PC-9 (cell line): Measurements from ENCODE around the gene ST3GAL2. TPM values are rescaled to one million over a fixed set of nuclear protein-coding genes. Genes with fewer than 3 reads are reported as not detected.
"Not testable (repeated sequence)": the region's sequence is repeated elsewhere in the genome, so short reads cannot be mapped to it uniquely, and the experiment has no call there.

Experiments used
- BruUV-seq: library from RNA; stranded (reverse); fragments of 400-500 nt; replicated peaks from 2 replicates; lab custom pipeline; 2021; lab: Mats Ljungman, UMichigan
- CTCF ChIA-PET: fragments of 300-600 bp; sonication (Branson Sonifier 250); formaldehyde crosslinking; loops from one replicate; lab custom pipeline; 2022; ENCODE audit warnings: antibody characterized with exemption; lab: Charles Lee
- POLR2A ChIA-PET: fragments of 300-600 bp; sonication (Branson Sonifier 250); formaldehyde crosslinking; loops from one replicate; lab custom pipeline; 2022; ENCODE audit warnings: antibody characterized with exemption; ENCODE audit not compliant: unreplicated experiment; lab: Charles Lee
- DNase-seq, 2 experiments: peaks; one replicate each; pipeline versions ENCODE4 v3.0.0 to v3.0.0-alpha.2; 2015 to 2022; ENCODE audit warnings: mixed read lengths in 1 of 2
- H2AFZ ChIP-seq: fragments of 200-600 bp; sonication (generic); 2 replicates; pipeline ENCODE4 v1.8.1; 2017; ENCODE audit warnings: antibody characterized with exemption
- H3F3A ChIP-seq: fragments of 200-600 bp; sonication (generic); 2 replicates; pipeline ENCODE4 v1.8.1; 2017; ENCODE audit warnings: antibody characterized with exemption, mild to moderate bottlenecking, low read depth; ENCODE audit not compliant: insufficient read depth
- H3K27ac ChIP-seq: fragments of 200-600 bp; sonication (generic); 2 replicates; pipeline ENCODE4 v1.6.1; 2016; ENCODE audit warnings: mixed run types
- H3K27me3 ChIP-seq: fragments of 200-600 bp; sonication (generic); 2 replicates; pipeline ENCODE4 v1.6.1; 2016; ENCODE audit warnings: low read depth, mixed run types; ENCODE audit not compliant: insufficient read depth
- H3K36me3 ChIP-seq: fragments of 200-600 bp; sonication (generic); 2 replicates; pipeline ENCODE4 v1.6.1; 2016; ENCODE audit warnings: low read depth, mixed run types
- H3K4me1 ChIP-seq: fragments of 200-600 bp; sonication (generic); replicated peaks from 2 replicates; pipeline ENCODE4 v1.6.1; 2016; ENCODE audit warnings: mixed run types; ENCODE audit not compliant: insufficient read depth
- H3K4me2 ChIP-seq: fragments of 200-600 bp; sonication (generic); 2 replicates; pipeline ENCODE4 v1.6.1; 2017; ENCODE audit warnings: mixed run types
- H3K4me3 ChIP-seq: fragments of 200-600 bp; sonication (generic); 2 replicates; pipeline ENCODE4 v1.6.1; 2016; ENCODE audit warnings: mixed run types
- H3K79me2 ChIP-seq: fragments of 200-600 bp; sonication (generic); 2 replicates; pipeline ENCODE4 v1.6.1; 2017; ENCODE audit warnings: low read depth, mixed run types
- H3K9me2 ChIP-seq: fragments of 200-600 bp; sonication (generic); 2 replicates; pipeline ENCODE4 v1.8.1; 2017; ENCODE audit warnings: mild to moderate bottlenecking; ENCODE audit not compliant: insufficient read depth
- H3K9me3 ChIP-seq: fragments of 200-600 bp; sonication (generic); 2 replicates; pipeline ENCODE4 v1.8.1; 2016; ENCODE audit warnings: low read depth; ENCODE audit not compliant: insufficient read depth
- H4K20me1 ChIP-seq: fragments of 200-600 bp; sonication (generic); 2 replicates; pipeline ENCODE4 v1.8.1; 2017; ENCODE audit not compliant: insufficient read depth
- EZH2 ChIP-seq: fragments of 200-600 bp; sonication (generic); IDR thresholded peaks from 2 replicates; pipeline ENCODE4 v1.8.0; 2017; ENCODE audit warnings: antibody characterized with exemption, low read depth
- intact Hi-C: fragments of 100-400 bp; cut with micrococcal nuclease; formaldehyde crosslinking; loops from one replicate; pipeline ENCODE4 v1.10.0; 2022; ENCODE audit not compliant: unreplicated experiment
- total RNA-seq: library from RNA; stranded (reverse); gene quantifications from 2 replicates; pipeline ENCODE4 v1.2.3, GENCODE V29; 2021
- TF ChIP-seq, protein P1 (sequence below): fragments of 200-600 bp; sonication (generic); conservative IDR thresholded peaks from 2 replicates; pipeline ENCODE4 v1.6.1; 2017; ENCODE audit warnings: mixed run types, antibody characterized with exemption, mild to moderate bottlenecking, moderate library complexity

ST3GAL2 gene
- total RNA-seq, 1 experiment from 2014 or later = 9.7 TPM

DNA sequence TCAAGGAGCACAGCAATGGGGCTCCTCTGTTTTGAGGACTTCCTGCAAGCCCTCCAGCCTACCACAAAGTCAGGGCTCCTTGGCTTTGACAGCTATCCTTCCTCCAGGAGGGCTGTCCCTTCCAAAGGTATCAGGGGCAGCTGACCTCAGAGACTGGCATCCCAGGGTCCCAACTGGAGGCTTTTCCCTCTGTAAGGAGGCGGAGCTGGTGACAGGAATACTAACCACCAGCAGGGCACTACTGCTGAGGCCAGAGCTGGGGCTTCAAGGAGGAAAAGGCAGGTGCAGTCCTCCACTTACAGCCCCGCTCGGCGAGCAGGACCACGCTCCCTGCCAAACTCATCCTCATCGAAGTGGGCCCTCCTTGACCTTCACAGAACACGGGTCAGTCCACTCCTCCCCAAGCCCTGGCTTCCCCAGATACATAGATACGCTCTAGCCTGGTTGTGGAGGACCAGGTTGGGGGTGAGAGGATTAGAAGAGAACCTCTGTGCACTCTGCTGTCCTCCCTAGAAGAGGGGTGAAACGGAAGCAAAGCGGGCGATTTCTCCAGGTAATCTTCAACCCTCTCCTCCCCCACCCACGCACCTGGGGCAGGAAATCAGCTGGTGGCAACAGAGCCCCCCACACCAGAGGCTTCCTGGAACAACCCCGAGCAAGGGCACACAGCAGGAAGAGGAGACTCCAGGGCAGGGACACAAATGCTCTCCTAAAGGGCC lies 20.5 kb downstream of the ST3GAL2 start:
- no peak for DNase-seq
- no peak overlapping the region for H3K4me2 ChIP-seq

DNA sequence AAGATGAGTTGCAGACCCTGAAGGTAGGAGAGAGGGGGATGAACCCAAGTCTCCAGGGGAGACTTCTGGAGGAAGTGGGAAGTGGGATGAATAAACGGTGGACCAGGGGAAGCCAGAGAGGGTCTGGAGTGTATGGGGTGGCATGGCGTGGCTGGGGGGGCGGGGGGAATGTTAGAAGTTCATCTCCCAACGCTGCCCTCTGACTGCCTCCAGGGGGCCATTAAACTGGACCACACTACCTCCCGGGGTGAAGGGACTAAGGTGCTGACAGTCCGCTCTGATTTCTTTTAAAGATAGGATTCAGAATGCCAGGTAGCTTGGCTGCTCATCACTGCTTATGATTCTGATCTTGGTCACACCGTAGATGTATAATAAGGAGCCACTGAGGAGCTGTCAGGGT lies 21.2 kb downstream of the ST3GAL2 start:
- Histone ChIP-seq H3K79me2 (no peaks in the 10 kb centered on the region), H3K27ac (no peak overlapping the region), H3K9me2 (no peaks in the 10 kb centered on the region), H3K4me3 (no peak overlapping the region), H3K27me3 (no peaks in the 10 kb centered on the region), H4K20me1 (no peaks in the 10 kb centered on the region), H3K4me1 (peaks cover 8% of the 10 kb centered on the region), H2AFZ (no peak overlapping the region), H3K4me2 (no peak overlapping the region), H3K9me3 (no peaks in the 10 kb centered on the region), H3F3A (peaks cover 8% of the 10 kb centered on the region; the same call in 1 of the 2 replicates), H3K36me3 (no peaks in the 10 kb centered on the region)
- CTCF ChIA-PET = no interaction called here
- no peak for DNase-seq
- no peak for TF ChIP-seq EZH2
- TF ChIP-seq, protein P1, sequence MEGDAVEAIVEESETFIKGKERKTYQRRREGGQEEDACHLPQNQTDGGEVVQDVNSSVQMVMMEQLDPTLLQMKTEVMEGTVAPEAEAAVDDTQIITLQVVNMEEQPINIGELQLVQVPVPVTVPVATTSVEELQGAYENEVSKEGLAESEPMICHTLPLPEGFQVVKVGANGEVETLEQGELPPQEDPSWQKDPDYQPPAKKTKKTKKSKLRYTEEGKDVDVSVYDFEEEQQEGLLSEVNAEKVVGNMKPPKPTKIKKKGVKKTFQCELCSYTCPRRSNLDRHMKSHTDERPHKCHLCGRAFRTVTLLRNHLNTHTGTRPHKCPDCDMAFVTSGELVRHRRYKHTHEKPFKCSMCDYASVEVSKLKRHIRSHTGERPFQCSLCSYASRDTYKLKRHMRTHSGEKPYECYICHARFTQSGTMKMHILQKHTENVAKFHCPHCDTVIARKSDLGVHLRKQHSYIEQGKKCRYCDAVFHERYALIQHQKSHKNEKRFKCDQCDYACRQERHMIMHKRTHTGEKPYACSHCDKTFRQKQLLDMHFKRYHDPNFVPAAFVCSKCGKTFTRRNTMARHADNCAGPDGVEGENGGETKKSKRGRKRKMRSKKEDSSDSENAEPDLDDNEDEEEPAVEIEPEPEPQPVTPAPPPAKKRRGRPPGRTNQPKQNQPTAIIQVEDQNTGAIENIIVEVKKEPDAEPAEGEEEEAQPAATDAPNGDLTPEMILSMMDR = no peak
- no TSS peak for BruUV-seq
- POLR2A ChIA-PET = interaction anchor here (0.6 kb wide), 1 partner anchor 15 kb away, joined by 3 read pairs; no protein-coding TSS in a partner anchor
- intact Hi-C loops = no loop called here

More for the DNA sequence above, 20.5 kb downstream of the ST3GAL2 start:
- H3K27me3 ChIP-seq = no peaks in the 10 kb centered on the region
- no peak overlapping the region for H2AFZ ChIP-seq
- H3K4me1 ChIP-seq = peaks cover 16% of the 10 kb centered on the region
- no peaks in the 10 kb centered on the region for H3K79me2 ChIP-seq
- ChIA-PET POLR2A (interaction anchor here (0.6 kb wide), 1 partner anchor 15 kb away, joined by 3 read pairs; no protein-coding TSS in a partner anchor), CTCF (no interaction called here)
- H3K27ac ChIP-seq = no peak overlapping the region
- H4K20me1 ChIP-seq = no peaks in the 10 kb centered on the region
- no peak for TF ChIP-seq EZH2
- TF ChIP-seq, protein P1 = no peak
- H3K9me3 ChIP-seq = no peaks in the 10 kb centered on the region
- intact Hi-C loops = no loop called here
- no peaks in the 10 kb centered on the region for H3K9me2 ChIP-seq
- BruUV-seq = no TSS peak
- no peaks in the 10 kb centered on the region for H3K36me3 ChIP-seq
- peaks cover 16% of the 10 kb centered on the region; the same call in 1 of the 2 replicates for H3F3A ChIP-seq
- no peak overlapping the region for H3K4me3 ChIP-seq

DNA sequence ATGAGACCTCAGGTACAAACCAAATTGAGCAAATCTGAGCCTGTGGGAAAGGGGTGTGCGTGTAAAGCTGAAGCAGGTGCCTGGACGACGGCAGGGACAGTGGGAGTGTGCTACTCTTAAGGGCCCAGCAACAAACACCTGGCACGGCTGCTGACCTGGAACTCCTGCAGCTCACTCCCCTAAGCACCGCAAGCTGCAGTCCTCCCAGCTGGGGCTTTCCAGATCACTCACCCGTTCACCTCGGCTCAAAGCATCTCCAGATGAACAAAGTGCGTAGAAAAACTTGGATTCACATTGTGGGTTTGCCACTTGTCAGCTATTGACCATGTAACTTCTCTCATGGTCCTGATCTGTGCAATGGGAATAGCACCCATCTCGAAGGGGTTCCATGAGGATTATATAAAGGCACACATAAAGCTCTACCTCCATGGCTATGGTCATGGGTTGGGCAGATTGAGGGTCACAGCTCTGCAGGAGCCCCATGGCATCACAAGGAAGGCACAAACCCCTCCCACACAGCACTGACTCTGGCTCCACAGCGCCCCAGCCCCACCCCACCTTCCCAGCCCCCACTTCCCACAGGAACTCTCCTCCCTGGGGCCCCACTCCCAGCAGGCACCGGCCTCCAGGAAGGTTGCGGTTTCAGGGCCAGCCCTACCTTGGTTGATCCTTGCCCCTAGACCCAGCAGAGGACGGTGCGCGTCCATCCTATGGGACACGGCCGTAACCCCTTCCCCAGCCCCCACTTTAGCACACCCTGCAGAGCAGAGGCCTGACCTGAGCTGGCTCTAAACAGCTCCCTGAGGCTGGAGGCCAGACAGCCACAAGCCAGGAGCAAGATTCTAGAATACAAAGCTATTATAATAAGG lies 21.9 kb downstream of the ST3GAL2 start:
- no peaks in the 10 kb centered on the region for H3K36me3 ChIP-seq
- H3K9me3 ChIP-seq = no peaks in the 10 kb centered on the region
- ChIA-PET CTCF (no interaction called here), POLR2A (no interaction called here)
- H3K4me1 ChIP-seq = peaks cover 2% of the 10 kb centered on the region
- H3K79me2 ChIP-seq = no peaks in the 10 kb centered on the region
- H3F3A ChIP-seq = peaks cover 6% of the 10 kb centered on the region; the same call in 1 of the 2 replicates
- BruUV-seq = no TSS peak
- H3K4me3 ChIP-seq = no peak overlapping the region
- H4K20me1 ChIP-seq = no peaks in the 10 kb centered on the region
- H3K27me3 ChIP-seq = no peaks in the 10 kb centered on the region
- no peaks in the 10 kb centered on the region for H3K9me2 ChIP-seq
- no peak for TF ChIP-seq EZH2
- TF ChIP-seq, protein P1 = no peak
- no peak for DNase-seq
- H3K27ac ChIP-seq = no peak overlapping the region
- intact Hi-C loops = no loop called here
- no peak overlapping the region for H3K4me2 ChIP-seq
- H2AFZ ChIP-seq = no peak overlapping the region

DNA sequence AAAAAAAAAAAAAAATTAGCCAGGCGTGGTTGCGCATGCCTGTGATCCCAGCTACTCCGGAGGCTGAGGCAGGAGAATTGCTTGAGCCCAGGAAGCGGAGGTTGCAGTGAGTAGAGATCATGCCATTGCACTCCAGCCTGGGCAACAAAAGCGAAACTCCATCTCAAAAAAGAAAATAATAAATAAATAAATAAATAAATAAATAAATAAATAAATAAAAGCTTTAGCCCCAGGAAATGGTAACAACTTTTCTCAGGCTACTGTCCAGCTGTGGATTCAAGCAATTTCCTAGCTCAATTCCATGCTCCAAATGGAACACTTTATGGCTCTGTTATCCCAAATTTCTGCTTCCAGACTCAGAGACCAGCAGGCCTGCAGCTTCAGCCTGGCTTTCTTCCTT lies 25.3 kb downstream of the ST3GAL2 start:
- intact Hi-C loops, H3F3A ChIP-seq, H3K36me3 ChIP-seq, BruUV-seq, H3K27ac ChIP-seq, H3K27me3 ChIP-seq, H3K79me2 ChIP-seq, H3K4me1 ChIP-seq, H3K9me3 ChIP-seq, H3K9me2 ChIP-seq, H4K20me1 ChIP-seq, DNase-seq, H3K4me3 ChIP-seq, H3K4me2 ChIP-seq, H2AFZ ChIP-seq: not testable (repeated sequence)
- ChIA-PET POLR2A (interaction anchor here (0.6 kb wide), 1 partner anchor 15 kb away, joined by 3 read pairs; no protein-coding TSS in a partner anchor), CTCF (interaction anchor here (0.6 kb wide), 1 partner anchor 1058 kb away, joined by 3 read pairs; no protein-coding TSS in a partner anchor)
